ENCODE measurements around the gene CD59.

- no peak for TF ChIP-seq CTCF (IDR thresholded peaks at IDR 0.05; ENCODE audit: extremely low read depth in 1 of 2, insufficient read depth in 1 of 2, low read depth in 1 of 2, low read length in 2 of 2)
- no peak for TF ChIP-seq MAX (IDR thresholded peaks at IDR 0.05; ENCODE audit: insufficient read depth, insufficient read length)
Observed at GRCh38 chr11:33770236-33770635, 34.0 kb upstream of the CD59 start.

Measured in endothelial cell of umbilical vein (primary cell).